NCI-H748 (cell line): ENCODE measurements around the gene EZH1.
A peak's percentile ranks its signal among the peaks of the same experiment; 100 is the strongest.
"Not testable (repeated sequence)": the region's sequence is repeated elsewhere in the genome, so short reads cannot be mapped to it uniquely, and the experiment has no call there.

ENCODE experiments used
- DNase-seq: peaks from one replicate; lab custom pipeline; 2025; ENCODE audit not compliant: unreplicated experiment; lab: John Stamatoyannopoulos, UW

The EZH1 gene

GRCh38 chr17:42670789-42671657 lies 73.8 kb downstream of the EZH1 start:
- no peak for DNase-seq

GRCh38 chr17:42669977-42670788 lies 74.7 kb downstream of the EZH1 start:
- DNase-seq: no peak

DNA sequence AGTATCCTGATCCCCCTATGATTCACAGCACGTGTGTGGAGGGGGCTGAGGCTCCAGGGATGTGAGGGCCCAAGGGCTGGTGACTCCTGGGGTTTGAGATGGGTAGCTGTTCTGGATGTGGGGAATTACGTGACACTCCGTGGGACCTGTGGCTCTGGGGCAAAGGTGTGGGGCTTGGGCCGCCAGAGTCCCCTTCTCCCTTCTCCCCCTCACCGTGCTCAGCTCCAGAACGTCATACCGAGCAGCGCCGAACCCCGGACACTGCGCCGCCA lies 75.2 kb downstream of the EZH1 start:
- DNase-seq: no peak

GRCh38 chr17:42667088-42667951 lies 77.5 kb downstream of the EZH1 start:
- DNase-seq: no peak

GRCh38 chr17:42666126-42666525 lies 78.7 kb downstream of the EZH1 start:
- DNase-seq: not testable (repeated sequence)

- DNase-seq: no peak
These were observed 79.2 kb downstream of the EZH1 start for GRCh38 chr17:42665581-42666001.

- DNase-seq: no peak
These were observed 84.0 kb downstream of the EZH1 start for GRCh38 chr17:42660692-42661345.

DNA sequence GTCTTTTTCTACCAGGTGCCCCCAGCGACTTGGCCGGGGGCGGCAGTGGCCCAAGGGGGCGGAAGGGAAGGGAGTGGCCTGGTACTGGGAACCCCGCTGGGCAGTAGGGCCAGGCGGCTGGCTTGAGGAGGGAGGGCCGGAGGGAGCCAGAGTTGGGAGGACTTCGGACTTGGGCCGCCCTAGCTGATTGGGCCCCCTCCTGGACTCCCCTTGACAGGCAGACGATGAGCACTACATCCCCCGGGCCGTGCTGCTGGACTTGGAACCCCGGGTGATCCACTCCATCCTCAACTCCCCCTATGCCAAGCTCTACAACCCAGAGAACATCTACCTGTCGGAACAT lies 84.9 kb downstream of the EZH1 start:
- DNase-seq: not testable (repeated sequence)

DNA sequence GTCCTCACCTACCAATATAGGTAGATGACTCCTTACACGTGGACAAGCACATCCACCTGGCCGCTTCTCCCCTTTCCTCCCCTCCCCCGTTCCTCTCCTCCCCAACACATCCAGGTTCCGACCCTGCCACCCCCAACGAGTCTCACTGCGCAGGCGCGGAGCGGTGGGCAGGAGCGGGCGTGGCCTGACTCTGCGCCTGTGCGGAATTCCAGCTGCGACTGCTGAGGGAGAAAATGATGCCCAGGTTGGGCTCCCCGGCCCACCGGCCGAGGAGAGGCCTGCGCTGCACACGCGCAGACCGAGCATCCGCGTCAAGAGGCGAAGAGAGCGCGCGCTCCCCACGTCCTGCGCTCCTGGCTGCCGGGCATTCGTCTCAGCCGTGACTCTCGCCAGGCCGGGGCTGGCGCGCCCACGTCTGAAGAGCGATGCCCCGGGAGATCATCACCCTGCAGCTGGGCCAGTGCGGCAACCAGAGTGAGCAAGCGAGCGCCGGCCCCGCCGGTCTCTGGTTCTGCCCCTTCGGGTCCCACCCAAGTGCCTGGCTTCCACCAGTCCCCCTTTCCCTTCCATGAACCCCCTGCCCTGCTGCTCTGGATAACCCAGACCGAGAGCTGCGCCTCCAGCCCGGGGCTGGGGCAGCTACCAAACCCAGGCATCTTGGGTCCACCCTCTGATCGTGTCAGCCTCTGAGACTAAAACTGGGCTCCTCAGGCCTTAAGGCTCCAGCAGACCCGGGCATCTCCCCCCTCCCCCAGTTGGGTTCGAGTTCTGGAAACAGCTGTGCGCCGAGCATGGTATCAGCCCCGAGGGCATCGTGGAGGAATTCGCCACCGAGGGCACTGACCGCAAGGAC lies 85.5 kb downstream of the EZH1 start, which contains the start of gene TUBG2:
Gene TUBG2 (plus strand): TSS at position 206 of the 853 bp plus-strand sequence. CDS start 220 bp downstream, at position 426.
- DNase-seq: peak; percentile 97

DNA sequence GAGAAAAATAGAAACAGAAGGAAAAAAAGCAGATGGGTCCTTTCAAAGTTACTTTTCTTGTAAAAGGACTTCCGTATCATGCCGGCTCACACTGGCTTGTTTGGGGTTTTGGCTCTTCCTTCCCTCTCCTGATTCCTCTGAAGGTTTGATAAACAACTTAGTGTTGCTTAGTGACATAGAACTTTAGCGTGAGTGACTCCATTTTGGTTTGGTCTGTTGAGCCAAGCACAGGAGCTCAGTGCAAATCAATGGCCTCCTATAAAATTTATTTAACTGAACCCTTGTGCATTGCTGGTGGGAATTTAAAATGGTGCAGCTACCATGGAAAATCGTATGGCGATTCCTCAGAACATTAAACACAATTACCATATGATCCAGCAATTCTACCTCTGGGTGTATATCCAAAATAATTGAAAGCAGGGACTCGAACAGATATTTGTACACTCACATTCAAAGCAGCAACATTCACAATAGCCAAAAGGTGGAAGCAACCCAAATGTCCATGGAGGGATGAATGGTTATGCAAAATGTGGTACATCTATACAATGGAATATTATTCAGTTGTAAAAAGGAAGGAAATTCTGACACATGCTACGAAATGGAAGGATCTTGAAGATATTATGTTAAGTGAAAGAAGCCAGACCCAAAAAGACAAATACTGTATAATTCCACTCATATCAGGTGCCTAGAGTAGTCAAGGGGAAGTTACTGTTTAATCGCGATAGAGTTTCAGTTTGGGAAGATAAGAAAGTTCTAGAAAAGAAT lies 86.8 kb downstream of the EZH1 start:
- DNase-seq: no peak

DNA sequence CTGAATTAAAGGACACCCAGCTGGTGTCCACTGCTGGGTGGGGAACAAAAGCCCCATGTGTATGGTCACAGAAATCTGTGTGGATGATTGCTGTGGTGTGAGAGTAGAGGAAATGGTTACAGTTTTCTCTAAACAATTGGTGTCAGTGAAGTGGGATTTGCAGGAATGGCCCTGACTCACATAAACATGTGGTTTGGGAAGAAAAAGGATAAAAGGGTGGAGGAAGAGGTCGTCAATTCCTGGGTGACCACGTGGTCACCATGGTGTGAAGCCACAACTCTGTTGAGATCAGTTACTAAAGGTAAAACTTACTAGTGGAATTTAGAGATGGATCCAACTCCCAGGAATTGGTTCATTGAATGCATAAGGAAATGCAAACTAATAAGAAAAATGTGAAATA lies 89.3 kb downstream of the EZH1 start:
- DNase-seq: no peak

DNA sequence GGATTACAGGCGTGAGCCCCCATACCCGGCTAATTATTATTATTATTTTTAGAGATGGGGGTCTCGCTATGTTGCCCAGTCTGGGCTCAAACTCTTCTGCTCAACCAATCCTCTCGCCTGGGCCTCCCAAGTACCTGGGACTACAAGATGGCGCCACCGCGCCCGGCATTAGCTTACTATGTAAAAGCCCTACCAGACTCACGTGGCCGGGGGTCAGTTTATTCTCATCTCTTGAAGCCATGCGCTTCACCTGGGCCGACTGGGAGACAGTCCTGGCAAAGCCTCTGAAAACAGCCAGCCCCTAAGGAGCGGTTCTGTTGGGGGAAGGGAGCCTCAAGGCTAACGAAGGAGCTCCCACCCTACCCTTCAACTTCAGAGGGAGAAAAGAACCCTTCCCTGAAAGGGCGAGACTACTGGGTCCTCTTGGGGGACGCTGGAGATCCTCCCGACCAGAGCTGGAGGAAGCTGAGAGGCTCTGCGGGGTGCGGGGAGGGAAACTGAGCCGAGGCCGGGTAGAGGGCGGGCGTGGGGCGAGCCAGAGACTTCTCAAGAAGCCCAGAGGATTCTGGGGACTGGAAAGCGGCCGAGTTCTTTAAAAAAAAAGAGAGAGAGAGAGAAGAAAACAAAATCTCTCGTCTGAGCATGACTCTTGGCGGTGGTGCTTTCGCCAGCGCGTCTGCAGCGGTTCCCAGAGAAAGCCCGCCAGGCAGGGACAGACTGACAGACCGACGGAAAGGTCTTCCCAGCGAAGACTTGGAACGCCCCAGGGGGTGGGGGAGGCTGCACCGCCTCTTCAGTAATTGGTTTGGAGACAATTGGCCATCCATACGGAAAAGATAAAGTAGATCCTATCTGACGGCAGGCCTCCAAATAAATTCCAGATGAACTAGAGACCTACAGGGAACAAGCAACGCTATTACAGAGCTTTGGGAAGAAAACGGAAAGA lies 91.4 kb downstream of the EZH1 start:
- no peak for DNase-seq

GRCh38 chr17:42651392-42651791 lies 93.4 kb downstream of the EZH1 start:
- no peak for DNase-seq
